NCI-H2171 treated with DMSO at 0.1 percent for 48 hours (cell line): ENCODE measurements around the gene RAD51.
"Not testable (repeated sequence)": the region's sequence is repeated elsewhere in the genome, so short reads cannot be mapped to it uniquely, and the experiment has no call there.

Experiments used
- DNase-seq: peaks from one replicate; lab custom pipeline; 2025; lab: John Stamatoyannopoulos, UW

The RAD51 gene

GRCh38 chr15:40694688-40695468 is at the start of gene RAD51:
Gene RAD51 (plus strand): TSS chr15:40695174. CDS start chr15:40698759, 3,585 bp downstream.
- peak; percentile 88 for DNase-seq

- no peak for DNase-seq
Measured at GRCh38 chr15:40647523-40647922, 47.5 kb upstream of the RAD51 start.

- no peak for DNase-seq
Measured at GRCh38 chr15:40650479-40650878, 44.5 kb upstream of the RAD51 start.

- no peak for DNase-seq
Measured at GRCh38 chr15:40660686-40661085, 34.3 kb upstream of the RAD51 start.

- no peak for DNase-seq
Measured at GRCh38 chr15:40664909-40665308, 30.1 kb upstream of the RAD51 start.

- not testable (repeated sequence) for DNase-seq
Measured at GRCh38 chr15:40676290-40676689, 18.7 kb upstream of the RAD51 start.

- not testable (repeated sequence) for DNase-seq
Measured at GRCh38 chr15:40676906-40677305, 18.1 kb upstream of the RAD51 start.

GRCh38 chr15:40680151-40680550 is 14.8 kb upstream of the RAD51 start:
- no peak for DNase-seq

- DNase-seq: not testable (repeated sequence)
Measured at GRCh38 chr15:40680959-40681358, 14.0 kb upstream of the RAD51 start.

GRCh38 chr15:40684381-40684780 is 10.6 kb upstream of the RAD51 start:
- DNase-seq: no peak

GRCh38 chr15:40685376-40685775 is 9.6 kb upstream of the RAD51 start:
- DNase-seq: no peak

GRCh38 chr15:40688932-40689799 is 5.8 kb upstream of the RAD51 start:
- no peak for DNase-seq

GRCh38 chr15:40691737-40692136 is 3.2 kb upstream of the RAD51 start:
- DNase-seq: no peak

- DNase-seq: no peak
Measured at GRCh38 chr15:40693904-40694687, 878 bp upstream of the RAD51 start.

- DNase-seq: no peak
Measured at GRCh38 chr15:40695469-40695890, 506 bp downstream of the RAD51 start.

- DNase-seq: no peak
Measured at GRCh38 chr15:40696228-40696627, 1.3 kb downstream of the RAD51 start.

- no peak for DNase-seq
Measured at GRCh38 chr15:40697916-40698315, 2.9 kb downstream of the RAD51 start.

GRCh38 chr15:40702077-40702476 is 7.1 kb downstream of the RAD51 start:
- DNase-seq: peak; percentile 33

- no peak for DNase-seq
Measured at GRCh38 chr15:40706121-40706520, 11.1 kb downstream of the RAD51 start.

GRCh38 chr15:40714144-40714543 is 19.2 kb downstream of the RAD51 start:
- no peak for DNase-seq

GRCh38 chr15:40716165-40716564 is 21.2 kb downstream of the RAD51 start:
- DNase-seq: no peak

GRCh38 chr15:40721701-40722100 is 26.7 kb downstream of the RAD51 start:
- DNase-seq: no peak
